ENCODE data around the gene CHKA. TPM values are rescaled to one million over a fixed set of nuclear protein-coding genes. Genes with fewer than 3 reads are reported as not detected.

The CHKA gene
- total RNA-seq, 2 donors from 2014 or later = 50.1 to 83.7 TPM

GRCh38 chr11:68015467-68015866, 105.7 kb downstream of the CHKA start:
- no peaks in the 10 kb centered on the region for H3K36me3 ChIP-seq
- H3K4me3 ChIP-seq = no peak overlapping the region
- H3K9me3 ChIP-seq = no peaks in the 10 kb centered on the region
- no peak for DNase-seq
- peaks cover 7% of the 10 kb centered on the region for H3K4me1 ChIP-seq
- no peaks in the 10 kb centered on the region for H3K27me3 ChIP-seq
- no peak for TF ChIP-seq CTCF (IDR thresholded peaks at IDR 0.05)
- no peak overlapping the region for H3K9ac ChIP-seq (ENCODE audit: low read depth in 2 of 2, low read length in 2 of 2)
- intact Hi-C loops (cut with DNase I) = no loop called here
- H3K27ac ChIP-seq = no peak overlapping the region

GRCh38 chr11:68014947-68015447, 106.2 kb downstream of the CHKA start:
- no peak overlapping the region for H3K4me3 ChIP-seq
- DNase-seq = no peak
- peaks cover 7% of the 10 kb centered on the region for H3K4me1 ChIP-seq
- H3K27ac ChIP-seq = peak overlapping the region; percentile 55
- TF ChIP-seq CTCF (IDR thresholded peaks at IDR 0.05) = no peak
- no peaks in the 10 kb centered on the region for H3K36me3 ChIP-seq
- no peaks in the 10 kb centered on the region for H3K9me3 ChIP-seq
- H3K27me3 ChIP-seq = no peaks in the 10 kb centered on the region
- intact Hi-C loops (cut with DNase I) = no loop called here
- H3K9ac ChIP-seq (ENCODE audit: low read depth in 2 of 2, low read length in 2 of 2) = peak overlapping the region in 1 of 2 donors; percentile 8

- H3K9me3 ChIP-seq = no peaks in the 10 kb centered on the region
- H3K27me3 ChIP-seq = no peaks in the 10 kb centered on the region
- peak overlapping the region; percentile 27 to 70 for H3K9ac ChIP-seq (ENCODE audit: low read depth in 2 of 2, low read length in 2 of 2)
- H3K27ac ChIP-seq = peak overlapping the region; percentile 55
- DNase-seq = peak; percentile 80
- peaks cover 7% of the 10 kb centered on the region for H3K4me1 ChIP-seq
- no peak overlapping the region for H3K4me3 ChIP-seq
- no peaks in the 10 kb centered on the region for H3K36me3 ChIP-seq
- no peak for TF ChIP-seq CTCF (IDR thresholded peaks at IDR 0.05)
- intact Hi-C loops (cut with DNase I) = no loop called here
Observed at GRCh38 chr11:68014157-68014946, 106.8 kb downstream of the CHKA start.

GRCh38 chr11:68013611-68014156, 107.5 kb downstream of the CHKA start:
- no peak for TF ChIP-seq CTCF (IDR thresholded peaks at IDR 0.05)
- no peak overlapping the region for H3K9ac ChIP-seq (ENCODE audit: low read depth in 2 of 2, low read length in 2 of 2)
- H3K4me1 ChIP-seq = peaks cover 7% of the 10 kb centered on the region
- intact Hi-C loops (cut with DNase I) = no loop called here
- H3K36me3 ChIP-seq = no peaks in the 10 kb centered on the region
- no peak overlapping the region for H3K27ac ChIP-seq
- DNase-seq = no peak
- no peak overlapping the region for H3K4me3 ChIP-seq
- H3K27me3 ChIP-seq = no peaks in the 10 kb centered on the region
- no peaks in the 10 kb centered on the region for H3K9me3 ChIP-seq

- peaks cover 12% of the 10 kb centered on the region for H3K4me1 ChIP-seq
Observed at GRCh38 chr11:68012843-68013610, 108.2 kb downstream of the CHKA start.

More at GRCh38 chr11:68012843-68013610, 108.2 kb downstream of the CHKA start:
- intact Hi-C loops (cut with DNase I) = no loop called here
- H3K27ac ChIP-seq = no peak overlapping the region
- no peak overlapping the region for H3K4me3 ChIP-seq
- H3K9me3 ChIP-seq = no peaks in the 10 kb centered on the region
- no peak for TF ChIP-seq CTCF (IDR thresholded peaks at IDR 0.05)
- no peak for DNase-seq
- no peak overlapping the region for H3K9ac ChIP-seq (ENCODE audit: low read depth in 2 of 2, low read length in 2 of 2)
- H3K36me3 ChIP-seq = no peaks in the 10 kb centered on the region
- H3K27me3 ChIP-seq = no peaks in the 10 kb centered on the region
